ENCODE measurements around the gene TCF7L2. TPM values are rescaled to one million over a fixed set of nuclear protein-coding genes. Genes with fewer than 3 reads are reported as not detected.

TCF7L2 gene
- polyA plus RNA-seq, 3 donors, result 2.1 to 23.5 (median 6.1) TPM

DNA sequence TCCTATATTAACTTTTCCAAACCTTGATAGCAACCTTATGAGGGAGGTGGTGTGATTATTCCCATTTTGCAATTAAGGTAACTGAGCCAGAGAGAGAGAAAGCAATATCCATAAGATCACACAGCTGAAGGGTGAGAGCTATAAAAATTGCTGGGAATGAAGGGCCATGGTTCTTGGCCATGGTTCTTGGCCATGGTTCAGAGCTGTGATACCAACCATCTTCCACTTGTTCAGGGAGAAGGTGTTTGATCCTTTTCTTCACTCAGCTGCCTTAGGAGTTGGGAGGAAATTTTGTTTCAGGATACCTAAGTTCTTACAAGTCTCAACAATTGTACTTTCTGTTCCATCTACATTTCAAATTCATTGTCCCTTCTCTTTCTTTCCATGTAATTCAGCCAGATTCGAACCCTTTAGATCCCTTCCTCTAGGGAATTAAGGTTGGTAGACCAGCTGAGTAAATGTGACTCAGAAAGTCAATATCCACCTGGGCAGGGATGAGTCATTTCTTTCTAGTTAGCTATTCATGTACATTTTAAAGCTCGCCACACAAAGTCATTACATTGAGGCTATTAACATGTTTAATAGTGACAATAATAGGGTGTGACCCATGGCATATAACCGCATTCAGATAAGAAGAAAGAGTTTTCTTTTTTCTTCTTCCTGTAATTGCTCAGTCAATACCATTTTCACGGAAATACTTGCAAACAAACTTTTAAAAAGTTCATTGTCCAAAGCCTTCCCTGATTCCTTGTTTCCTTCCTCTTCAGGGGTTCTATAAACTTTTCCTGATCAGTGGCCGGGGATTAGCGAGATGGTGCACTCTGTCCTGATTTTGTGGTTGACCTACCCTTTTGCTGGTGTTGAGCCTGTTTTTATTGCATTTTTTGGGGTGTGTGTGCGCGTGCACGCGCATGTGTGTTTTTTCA, 143.4 kb downstream of the TCF7L2 start:
- Histone ChIP-seq H3K27ac (ENCODE audit: low read depth in 1 of 2, low read length in 2 of 2) (peak overlapping the region in 1 of 2 donors; percentile 67), H3K79me2 (ENCODE audit: insufficient read depth, low read length) (no peaks in the 10 kb centered on the region), H4K20me1 (ENCODE audit: insufficient read depth, low read length) (peaks cover 93% of the 10 kb centered on the region), H3K9me3 (replicated peaks in 1 of 2; ENCODE audit: control insufficient read depth in 1 of 2, insufficient read depth in 1 of 2, low read length in 2 of 2) (peaks cover 11 to 31% of the 10 kb centered on the region in 2 donors), H3K4me1 (ENCODE audit: control insufficient read depth in 1 of 2, insufficient read depth in 2 of 2, low read length in 2 of 2) (peaks cover 35 to 48% of the 10 kb centered on the region in 2 donors), H3K36me3 (replicated peaks in 1 of 2; ENCODE audit: control insufficient read depth in 1 of 2, insufficient read depth in 2 of 2, low read length in 2 of 2) (peaks cover 0 to 11% of the 10 kb centered on the region in 2 donors), H3K4me3 (replicated peaks in 1 of 3; ENCODE audit: low read depth in 2 of 3, low read length in 3 of 3) (peak overlapping the region in 1 of 3 experiments; percentile 35), H3K27me3 (ENCODE audit: control insufficient read depth in 2 of 2, insufficient read depth in 2 of 2, low read length in 2 of 2) (peaks cover 11 to 57% of the 10 kb centered on the region in 2 donors), H2AFZ (ENCODE audit: insufficient read depth, low read depth, low read length, poor library complexity, severe bottlenecking) (no peak overlapping the region), H3K9ac (ENCODE audit: insufficient read depth, low read length, poor library complexity, severe bottlenecking) (no peak overlapping the region), H3K4me2 (replicated peaks; ENCODE audit: extremely low read depth, low read length, poor library complexity, severe bottlenecking) (peak overlapping the region; percentile 40)
- Mint-ChIP-seq H3K4me3 (peak overlapping the region in 1 of 2 donors; percentile 70), H3K27me3 (ENCODE audit: low read depth in 3 of 3) (peaks cover 42 to 87% (median 68%) of the 10 kb centered on the region in 3 donors), H3K27ac (peak overlapping the region; percentile 84 to 97 (median 89)), H3K36me3 (peaks cover 71 to 73% of the 10 kb centered on the region in 2 donors), H3K4me1 (peaks cover 54% of the 10 kb centered on the region), H3K9me3 (peaks cover 8 to 41% (median 34%) of the 10 kb centered on the region in 7 donors)
- DNase-seq, result peak in 2 of 3 donors; percentile 35 to 59
- no CpG with 5 or more reads among the region's 10 CpGs for WGBS (ENCODE audit: insufficient coverage)
- intact Hi-C loops (cut with micrococcal nuclease), result loop anchor here (5.0 to 10.0 kb wide), 3 partner anchors 139 to 239 kb away; partner anchors contain the start of gene TCF7L2 (in 2 of the 2)
- TF ChIP-seq, protein P1, sequence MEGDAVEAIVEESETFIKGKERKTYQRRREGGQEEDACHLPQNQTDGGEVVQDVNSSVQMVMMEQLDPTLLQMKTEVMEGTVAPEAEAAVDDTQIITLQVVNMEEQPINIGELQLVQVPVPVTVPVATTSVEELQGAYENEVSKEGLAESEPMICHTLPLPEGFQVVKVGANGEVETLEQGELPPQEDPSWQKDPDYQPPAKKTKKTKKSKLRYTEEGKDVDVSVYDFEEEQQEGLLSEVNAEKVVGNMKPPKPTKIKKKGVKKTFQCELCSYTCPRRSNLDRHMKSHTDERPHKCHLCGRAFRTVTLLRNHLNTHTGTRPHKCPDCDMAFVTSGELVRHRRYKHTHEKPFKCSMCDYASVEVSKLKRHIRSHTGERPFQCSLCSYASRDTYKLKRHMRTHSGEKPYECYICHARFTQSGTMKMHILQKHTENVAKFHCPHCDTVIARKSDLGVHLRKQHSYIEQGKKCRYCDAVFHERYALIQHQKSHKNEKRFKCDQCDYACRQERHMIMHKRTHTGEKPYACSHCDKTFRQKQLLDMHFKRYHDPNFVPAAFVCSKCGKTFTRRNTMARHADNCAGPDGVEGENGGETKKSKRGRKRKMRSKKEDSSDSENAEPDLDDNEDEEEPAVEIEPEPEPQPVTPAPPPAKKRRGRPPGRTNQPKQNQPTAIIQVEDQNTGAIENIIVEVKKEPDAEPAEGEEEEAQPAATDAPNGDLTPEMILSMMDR (IDR thresholded peaks at IDR 0.05), result no peak

DNA sequence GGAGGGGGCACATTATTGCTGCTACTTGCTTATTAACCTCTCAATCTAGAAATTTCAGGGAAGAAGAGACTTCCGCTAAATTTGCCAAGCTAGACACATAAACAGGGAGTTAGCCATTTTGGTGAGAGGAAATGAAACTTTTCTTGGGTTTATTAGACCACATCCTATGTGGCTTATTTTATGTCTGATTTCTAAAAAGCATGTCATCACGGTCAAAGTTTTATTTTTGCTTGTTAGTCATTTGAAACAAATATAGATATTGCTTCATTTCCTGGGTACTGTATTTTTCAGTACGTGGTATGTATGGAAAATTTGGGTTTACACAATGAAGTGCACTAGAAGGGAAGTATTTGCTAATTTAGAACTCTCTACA, 144.1 kb downstream of the TCF7L2 start:
- H3K27ac ChIP-seq (ENCODE audit: low read depth in 1 of 2, low read length in 2 of 2), result peak overlapping the region in 1 of 2 donors; percentile 67
- H2AFZ ChIP-seq (ENCODE audit: insufficient read depth, low read depth, low read length, poor library complexity, severe bottlenecking), result no peak overlapping the region
- peaks cover 0 to 11% of the 10 kb centered on the region in 2 donors for H3K36me3 ChIP-seq (replicated peaks in 1 of 2; ENCODE audit: control insufficient read depth in 1 of 2, insufficient read depth in 2 of 2, low read length in 2 of 2)
- H3K9ac ChIP-seq (ENCODE audit: insufficient read depth, low read length, poor library complexity, severe bottlenecking), result no peak overlapping the region
- Mint-ChIP-seq H3K27me3 (ENCODE audit: low read depth in 3 of 3) (peaks cover 40 to 82% (median 64%) of the 10 kb centered on the region in 3 donors), H3K36me3 (peaks cover 71% of the 10 kb centered on the region in 2 donors), H3K4me1 (peaks cover 59% of the 10 kb centered on the region), H3K9me3 (peaks cover 8 to 38% (median 34%) of the 10 kb centered on the region in 7 donors), H3K4me3 (peak overlapping the region in 1 of 2 donors; percentile 70), H3K27ac (peak overlapping the region; percentile 88 to 97 (median 91))
- H3K27me3 ChIP-seq (ENCODE audit: control insufficient read depth in 2 of 2, insufficient read depth in 2 of 2, low read length in 2 of 2), result peaks cover 13 to 56% of the 10 kb centered on the region in 2 donors
- peak overlapping the region; percentile 73 for H3K4me2 ChIP-seq (replicated peaks; ENCODE audit: extremely low read depth, low read length, poor library complexity, severe bottlenecking)
- intact Hi-C loops (cut with micrococcal nuclease), result loop anchor here (5.0 to 10.0 kb wide), 3 partner anchors 139 to 239 kb away; partner anchors contain the start of gene TCF7L2 (in 2 of the 2)
- H3K79me2 ChIP-seq (ENCODE audit: insufficient read depth, low read length), result no peaks in the 10 kb centered on the region
- DNase-seq, result peak; percentile 86 to 97 (median 93)
- TF ChIP-seq, protein P1 (IDR thresholded peaks at IDR 0.05), result no peak
- peaks cover 93% of the 10 kb centered on the region for H4K20me1 ChIP-seq (ENCODE audit: insufficient read depth, low read length)
- peaks cover 37 to 53% of the 10 kb centered on the region in 2 donors for H3K4me1 ChIP-seq (ENCODE audit: control insufficient read depth in 1 of 2, insufficient read depth in 2 of 2, low read length in 2 of 2)
- H3K4me3 ChIP-seq (replicated peaks in 1 of 3; ENCODE audit: low read depth in 2 of 3, low read length in 3 of 3), result peak overlapping the region in 1 of 3 experiments; percentile 56
- WGBS (ENCODE audit: insufficient coverage), result no CpG with 5 or more reads among the region's 3 CpGs
- H3K9me3 ChIP-seq (replicated peaks in 1 of 2; ENCODE audit: control insufficient read depth in 1 of 2, insufficient read depth in 1 of 2, low read length in 2 of 2), result peaks cover 11 to 31% of the 10 kb centered on the region in 2 donors
